SU-DHL-6 (cell line): Measurements from ENCODE around the gene MASP2.

Experiments
- CTCF ChIP-seq: fragments of 200-600 bp; sonication (generic); IDR thresholded peaks from one replicate; pipeline ENCODE4 v1.5.1; 2017; ENCODE audit warnings: antibody characterized with exemption, mild to moderate bottlenecking, low read length, moderate library complexity; ENCODE audit not compliant: insufficient read depth, poor library complexity, severe bottlenecking
- EZH2phosphoT487 ChIP-seq: fragments of 200-600 bp; sonication (generic), shearing (Covaris generic); conservative IDR thresholded peaks from 2 replicates; pipeline ENCODE4 v1.6.1; 2018; ENCODE audit warnings: mild to moderate bottlenecking, antibody characterized with exemption, low read length, moderate library complexity, mixed read lengths

GRCh38 chr1:11031624-11032262 is 15.3 kb downstream of the MASP2 start:
- TF ChIP-seq CTCF (no peak), EZH2phosphoT487 (no peak)
